ENCODE measurements around the gene API5.
"Not testable (repeated sequence)": the region's sequence is repeated elsewhere in the genome, so short reads cannot be mapped to it uniquely, and the experiment has no call there.

Gene API5

DNA sequence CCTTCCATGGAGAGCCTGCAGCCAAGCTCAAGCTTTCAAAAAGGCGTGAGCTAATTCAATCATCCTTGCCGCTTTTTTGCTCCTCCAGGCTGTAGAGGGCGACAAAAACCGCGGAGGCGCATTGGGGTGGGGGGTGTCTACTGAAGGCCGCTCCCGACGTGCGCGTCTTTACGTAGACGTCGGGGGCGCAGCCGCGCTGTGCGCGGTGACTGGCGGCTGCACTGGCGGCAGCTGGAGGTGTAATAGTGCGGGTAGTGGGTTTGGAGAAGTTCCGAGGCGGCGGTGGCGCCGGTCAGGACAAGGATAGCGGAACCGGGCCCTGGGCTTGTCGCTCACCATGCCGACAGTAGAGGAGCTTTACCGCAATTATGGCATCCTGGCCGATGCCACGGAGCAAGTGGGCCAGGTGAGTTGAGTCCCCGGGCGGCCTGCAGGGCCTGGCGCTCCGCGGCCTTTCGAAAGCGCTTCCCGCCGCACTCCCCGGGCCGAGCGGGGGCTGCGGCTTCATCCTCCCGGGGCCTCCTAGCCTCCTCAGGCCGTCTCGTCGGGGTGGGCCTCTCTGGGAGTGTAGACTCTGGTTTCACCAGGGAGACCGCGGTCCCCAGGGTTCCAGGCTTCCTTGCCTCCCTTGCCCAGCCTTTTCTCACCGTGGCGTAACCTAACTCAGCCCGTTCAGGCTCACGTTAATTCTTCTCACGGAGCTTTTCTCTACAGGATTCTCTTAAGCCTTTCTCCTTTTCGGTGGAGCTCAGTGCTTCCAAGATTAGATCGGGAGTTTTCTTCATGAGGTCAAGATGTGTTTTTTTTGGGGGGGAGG is at the start of gene API5:
TSS of gene API5 (plus strand) at position 206 of the 817 bp plus-strand sequence. CDS start at position 338, 132 bp downstream.
- in situ Hi-C loops (cut with HindIII; ENCODE audit: low sequenced_read_pairs), result no loop called here

DNA sequence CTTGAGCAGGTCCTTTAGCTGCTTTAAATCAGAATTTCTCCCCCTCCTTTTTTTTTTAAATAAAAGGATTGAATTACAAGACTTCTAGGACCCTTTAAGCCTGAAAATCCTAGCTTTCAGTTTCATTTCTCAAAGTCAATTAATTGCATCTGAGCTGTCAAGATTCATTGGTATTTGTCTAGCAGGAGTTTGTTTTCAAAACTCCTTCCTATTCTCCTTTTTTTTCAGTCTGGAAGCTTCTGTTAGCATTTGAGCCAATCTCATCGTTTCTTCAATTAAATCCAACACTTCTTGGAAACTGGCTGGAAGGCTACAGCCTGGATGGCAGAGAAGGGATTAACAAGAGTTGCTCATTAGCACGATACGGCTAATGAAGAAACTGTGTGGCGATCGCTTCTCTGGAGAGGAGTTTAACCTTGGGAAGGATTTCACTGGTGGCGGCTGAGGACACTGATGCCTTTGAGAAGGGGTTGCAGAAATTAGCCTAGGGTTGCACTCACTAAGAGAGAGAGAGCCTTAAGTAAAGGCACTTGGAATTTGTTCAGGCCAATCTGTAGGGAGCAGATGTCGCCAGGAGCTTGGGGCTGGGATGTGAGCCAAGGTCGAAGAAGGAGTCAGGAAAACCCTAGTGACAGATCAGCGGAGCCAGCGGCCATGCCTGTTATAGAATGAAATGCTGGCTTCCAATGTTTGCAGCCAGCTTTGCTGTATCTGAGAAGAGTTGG is 43.8 kb upstream of the API5 start:
- in situ Hi-C loops (cut with HindIII; ENCODE audit: low sequenced_read_pairs), result no loop called here

GRCh38 chr11:43268786-43269185 is 43.0 kb upstream of the API5 start:
- in situ Hi-C loops (cut with HindIII; ENCODE audit: low sequenced_read_pairs), result no loop called here

DNA sequence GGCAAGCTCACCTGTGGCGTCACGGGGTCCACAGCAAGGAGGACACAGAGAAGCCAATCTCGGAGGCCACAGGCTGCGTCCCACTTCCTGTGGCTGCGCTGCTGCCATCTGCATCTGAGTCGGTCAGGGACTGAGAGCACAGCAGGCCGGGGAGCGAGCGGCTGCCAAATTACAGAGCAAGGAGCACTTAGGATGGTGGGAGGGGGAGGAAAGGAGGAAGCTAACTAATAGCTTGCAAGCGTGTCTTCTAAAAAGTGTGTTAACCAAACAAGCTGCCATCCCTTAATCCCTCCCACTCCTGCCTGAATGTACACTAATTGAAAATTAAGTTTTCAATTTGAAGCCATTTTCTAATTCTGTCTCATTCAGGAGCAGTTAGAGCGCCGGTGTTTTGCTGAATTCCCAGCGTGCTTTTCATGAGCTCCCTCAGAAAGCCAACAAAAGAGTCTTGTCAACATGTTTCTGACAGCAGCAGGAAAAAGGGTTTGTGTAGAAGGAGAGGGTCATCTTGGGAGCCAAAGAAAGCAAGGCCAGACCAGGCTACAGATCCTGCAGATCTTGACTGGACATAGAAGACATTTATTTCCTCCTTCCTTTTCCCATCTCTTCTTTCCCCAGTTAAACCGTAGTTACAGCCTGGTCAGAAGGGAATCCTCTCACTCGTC is 42.4 kb upstream of the API5 start:
- in situ Hi-C loops (cut with HindIII; ENCODE audit: low sequenced_read_pairs), result no loop called here

- in situ Hi-C loops (cut with HindIII; ENCODE audit: low sequenced_read_pairs), result no loop called here
Measured at GRCh38 chr11:43270468-43270867, 41.3 kb upstream of the API5 start.

DNA sequence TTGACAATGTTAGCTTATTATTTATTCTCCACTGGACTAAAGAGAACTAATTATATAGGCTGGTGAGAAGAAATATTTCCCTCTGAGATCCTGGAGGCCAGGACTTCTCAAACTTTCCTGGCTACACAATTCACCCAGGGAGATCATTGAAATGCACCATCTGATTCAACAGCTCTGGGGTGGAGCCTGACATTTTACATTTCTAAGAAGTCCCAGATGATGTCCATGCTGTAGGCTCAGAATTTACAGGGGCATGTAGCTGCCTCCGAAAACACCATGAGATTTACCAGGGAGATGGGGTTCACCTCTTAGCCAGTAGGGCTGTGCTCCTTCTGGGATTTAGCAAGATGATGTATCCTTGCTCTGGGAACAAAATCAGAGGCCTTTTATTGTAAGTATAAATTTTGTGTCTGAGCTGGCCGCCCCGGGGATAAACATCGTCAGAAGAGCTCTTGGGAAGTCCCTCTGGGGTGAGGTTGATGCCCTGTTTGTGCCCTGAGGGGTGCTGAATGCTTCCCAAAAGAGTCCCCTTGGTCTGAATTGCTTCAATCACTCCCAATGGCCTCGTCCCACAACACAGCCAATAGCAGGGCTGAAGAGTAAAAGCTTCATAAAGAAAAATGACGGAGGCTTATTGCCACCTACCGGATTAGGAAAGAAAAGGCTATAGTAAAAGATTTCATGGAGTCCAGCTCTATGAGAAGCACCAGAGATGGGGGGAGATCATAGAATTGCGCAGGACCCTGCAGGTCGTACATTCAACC is 33.4 kb upstream of the API5 start:
- in situ Hi-C loops (cut with HindIII; ENCODE audit: low sequenced_read_pairs), result no loop called here

GRCh38 chr11:43282607-43283440 is 29.0 kb upstream of the API5 start:
- in situ Hi-C loops (cut with HindIII; ENCODE audit: low sequenced_read_pairs), result no loop called here

DNA sequence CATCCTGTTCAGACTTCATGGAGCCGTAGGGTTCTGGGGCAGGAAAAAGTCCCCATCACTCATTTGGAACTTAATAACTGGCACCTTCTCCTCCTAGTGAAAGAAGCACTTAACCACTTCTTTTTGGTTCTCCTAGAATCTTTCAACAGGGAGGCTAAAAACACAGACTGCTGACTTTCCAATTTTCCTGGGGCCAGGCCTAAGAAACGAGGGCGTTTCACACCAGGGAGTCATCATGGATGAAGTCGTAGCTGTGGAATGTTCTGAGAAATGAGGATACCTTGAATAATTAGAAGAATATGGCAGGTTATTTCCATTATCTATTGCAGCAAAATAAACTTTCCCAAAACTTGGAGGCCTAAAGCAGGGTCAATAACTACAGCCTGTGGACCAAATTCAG is 26.0 kb upstream of the API5 start:
- in situ Hi-C loops (cut with HindIII; ENCODE audit: low sequenced_read_pairs), result no loop called here

GRCh38 chr11:43289368-43289767 is 22.4 kb upstream of the API5 start:
- in situ Hi-C loops (cut with HindIII; ENCODE audit: low sequenced_read_pairs), result no loop called here

- in situ Hi-C loops (cut with HindIII; ENCODE audit: low sequenced_read_pairs), result no loop called here
Measured at GRCh38 chr11:43298397-43298796, 13.4 kb upstream of the API5 start.

- in situ Hi-C loops (cut with HindIII; ENCODE audit: low sequenced_read_pairs), result no loop called here
Measured at GRCh38 chr11:43315966-43316365, 4.2 kb downstream of the API5 start.

DNA sequence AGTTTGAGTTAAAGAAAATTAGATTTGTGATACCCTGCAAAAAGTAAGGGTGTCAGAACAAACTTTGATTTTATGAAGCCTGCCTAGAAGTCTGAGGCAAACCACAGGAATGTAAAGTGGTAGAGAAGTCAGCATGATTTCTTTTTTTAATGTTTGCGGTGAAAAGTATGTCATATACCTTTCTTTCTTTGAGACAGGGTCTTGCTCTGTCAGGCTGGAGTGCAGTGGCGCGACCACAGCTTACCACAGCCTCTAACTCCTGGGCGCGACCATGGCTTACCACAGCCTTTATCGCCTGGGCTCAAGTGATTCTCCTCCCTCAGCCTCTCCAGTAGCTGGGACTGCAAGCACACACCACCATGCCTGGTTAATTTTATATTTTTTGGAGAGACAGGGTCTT is 4.7 kb downstream of the API5 start:
- in situ Hi-C loops (cut with HindIII; ENCODE audit: low sequenced_read_pairs), result no loop called here

DNA sequence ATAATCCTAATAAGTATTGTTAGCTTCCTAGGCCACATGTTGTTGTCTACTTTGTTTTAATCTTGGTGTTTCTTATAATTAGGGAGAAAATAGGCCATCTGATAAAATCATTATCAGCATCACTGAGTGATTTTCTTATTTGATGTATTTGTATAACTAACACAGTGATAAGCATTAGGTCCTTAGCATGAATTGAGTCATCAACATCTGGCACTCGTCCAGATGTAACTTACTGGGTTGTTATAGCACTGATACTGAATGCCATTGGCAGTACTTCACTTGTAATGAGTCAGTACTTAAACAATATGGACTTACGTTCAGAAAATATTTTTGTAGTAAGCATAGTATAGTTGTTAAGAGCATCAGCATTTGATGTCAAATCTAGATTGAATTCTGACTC is 16.2 kb downstream of the API5 start:
- in situ Hi-C loops (cut with HindIII; ENCODE audit: low sequenced_read_pairs), result no loop called here

DNA sequence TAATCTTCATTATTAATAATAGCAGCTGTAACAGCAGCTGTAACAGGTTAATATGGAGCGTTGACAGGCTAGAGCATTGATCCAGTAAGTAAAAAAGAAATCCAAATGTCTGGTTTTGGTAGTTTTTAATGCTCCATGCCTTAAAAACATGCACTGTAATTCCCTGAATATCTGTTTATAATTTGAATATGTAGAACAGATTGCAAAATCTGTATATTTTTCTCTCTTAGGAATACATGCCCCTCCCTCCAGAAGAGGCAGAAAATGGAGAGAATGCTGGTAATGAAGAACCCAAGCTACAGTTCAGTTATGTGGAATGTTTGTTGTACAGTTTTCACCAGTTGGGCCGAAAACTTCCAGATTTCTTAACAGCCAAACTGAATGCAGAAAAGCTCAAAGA is 16.7 kb downstream of the API5 start:
- in situ Hi-C loops (cut with HindIII; ENCODE audit: low sequenced_read_pairs), result no loop called here

DNA sequence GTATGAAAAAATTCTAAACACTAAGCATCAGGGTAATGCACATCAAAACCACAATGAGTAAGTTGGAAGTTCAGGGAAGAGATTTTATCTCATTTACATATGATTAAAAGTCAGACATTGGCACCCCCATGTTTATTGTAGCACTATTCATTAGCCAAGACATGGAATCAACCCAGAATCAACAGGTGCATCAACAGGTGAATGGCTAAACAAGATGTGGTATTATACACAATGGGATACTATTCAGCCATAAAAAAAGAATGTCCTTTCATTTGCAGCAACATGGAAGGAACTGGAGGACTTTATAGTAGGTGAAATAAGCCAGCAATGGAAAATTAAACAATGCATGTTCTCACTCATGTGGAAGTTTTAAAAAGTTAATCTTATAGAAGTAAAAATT is 29.4 kb downstream of the API5 start:
- in situ Hi-C loops (cut with HindIII; ENCODE audit: low sequenced_read_pairs), result no loop called here

DNA sequence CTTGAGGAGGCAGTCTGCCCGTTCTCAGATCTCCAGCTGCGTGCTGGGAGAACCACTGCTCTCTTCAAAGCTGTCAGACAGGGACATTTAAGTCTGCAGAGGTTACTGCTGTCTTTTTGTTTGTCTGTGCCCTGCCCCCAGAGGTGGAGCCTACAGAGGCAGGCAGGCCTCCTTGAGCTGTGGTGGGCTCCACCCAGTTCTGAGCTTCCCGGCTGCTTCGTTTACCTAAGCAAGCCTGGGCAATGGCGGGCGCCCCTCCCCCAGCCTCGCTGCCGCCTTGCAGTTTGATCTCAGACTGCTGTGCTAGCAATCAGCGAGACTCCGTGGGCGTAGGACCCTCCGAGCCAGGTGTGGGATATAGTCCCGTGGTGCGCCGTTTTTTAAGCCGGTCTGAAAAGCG is 39.6 kb downstream of the API5 start:
- in situ Hi-C loops (cut with HindIII; ENCODE audit: low sequenced_read_pairs), result not testable (repeated sequence)

- in situ Hi-C loops (cut with HindIII; ENCODE audit: low sequenced_read_pairs), result no loop called here
Measured at GRCh38 chr11:43354311-43354710, 42.5 kb downstream of the API5 start.

DNA sequence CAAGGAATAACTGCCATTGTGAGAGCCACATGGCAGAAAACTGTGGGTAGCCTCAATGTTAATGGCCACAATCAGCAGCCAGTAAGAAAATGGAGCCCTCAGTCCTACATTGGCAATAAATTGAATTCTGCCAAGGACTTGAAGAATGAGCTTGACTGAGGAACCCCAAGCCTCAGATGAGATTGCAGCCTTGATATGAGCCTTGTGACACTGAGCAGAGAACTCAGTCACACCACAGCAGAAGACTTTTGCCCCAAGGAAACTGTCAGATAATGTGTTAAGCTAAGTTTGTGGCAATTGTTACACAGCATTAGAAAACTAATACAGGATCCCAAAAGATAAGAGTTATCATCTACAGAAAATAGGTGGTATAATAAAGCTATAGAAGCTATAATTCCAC is 44.5 kb downstream of the API5 start:
- in situ Hi-C loops (cut with HindIII; ENCODE audit: low sequenced_read_pairs), result no loop called here

- in situ Hi-C loops (cut with HindIII; ENCODE audit: low sequenced_read_pairs), result no loop called here
Measured at GRCh38 chr11:43358279-43358800, 46.5 kb downstream of the API5 start.

Data from DLD1 (cell line).